Panc1 (cell line): ENCODE measurements around the gene RGPD5.
"Not testable (repeated sequence)": the region's sequence is repeated elsewhere in the genome, so short reads cannot be mapped to it uniquely, and the experiment has no call there.

Experiments used
- POLR2AphosphoS5 ChIP-seq: IDR thresholded peaks from 2 replicates; pipeline ENCODE4 v1.6.1; 2012; ENCODE audit warnings: mild to moderate bottlenecking, low read depth, low read length, moderate library complexity
- SIN3A ChIP-seq: IDR thresholded peaks from 2 replicates; pipeline ENCODE4 v1.6.1; 2012; ENCODE audit warnings: low read depth, mild to moderate bottlenecking, low read length, moderate library complexity, borderline replicate concordance; ENCODE audit not compliant: insufficient read depth
- TCF7L2 ChIP-seq: IDR thresholded peaks from 2 replicates; pipeline ENCODE4 v1.6.1; 2011; ENCODE audit warnings: mild to moderate bottlenecking, low read depth, low read length, inconsistent platforms
- TF ChIP-seq, protein P1 (sequence below): fragments of 450-650 bp; IDR thresholded peaks from 2 replicates; pipeline ENCODE4 v1.5.1; 2017; ENCODE audit warnings: mild to moderate bottlenecking

- TF ChIP-seq, protein P1, sequence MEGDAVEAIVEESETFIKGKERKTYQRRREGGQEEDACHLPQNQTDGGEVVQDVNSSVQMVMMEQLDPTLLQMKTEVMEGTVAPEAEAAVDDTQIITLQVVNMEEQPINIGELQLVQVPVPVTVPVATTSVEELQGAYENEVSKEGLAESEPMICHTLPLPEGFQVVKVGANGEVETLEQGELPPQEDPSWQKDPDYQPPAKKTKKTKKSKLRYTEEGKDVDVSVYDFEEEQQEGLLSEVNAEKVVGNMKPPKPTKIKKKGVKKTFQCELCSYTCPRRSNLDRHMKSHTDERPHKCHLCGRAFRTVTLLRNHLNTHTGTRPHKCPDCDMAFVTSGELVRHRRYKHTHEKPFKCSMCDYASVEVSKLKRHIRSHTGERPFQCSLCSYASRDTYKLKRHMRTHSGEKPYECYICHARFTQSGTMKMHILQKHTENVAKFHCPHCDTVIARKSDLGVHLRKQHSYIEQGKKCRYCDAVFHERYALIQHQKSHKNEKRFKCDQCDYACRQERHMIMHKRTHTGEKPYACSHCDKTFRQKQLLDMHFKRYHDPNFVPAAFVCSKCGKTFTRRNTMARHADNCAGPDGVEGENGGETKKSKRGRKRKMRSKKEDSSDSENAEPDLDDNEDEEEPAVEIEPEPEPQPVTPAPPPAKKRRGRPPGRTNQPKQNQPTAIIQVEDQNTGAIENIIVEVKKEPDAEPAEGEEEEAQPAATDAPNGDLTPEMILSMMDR, result not testable (repeated sequence)
- TF ChIP-seq TCF7L2, SIN3A, POLR2AphosphoS5: not testable (repeated sequence)
Measured at GRCh38 chr2:109781147-109781816, 12.8 kb upstream of the RGPD5 start.
